GM10847 (cell line): ENCODE data around the gene RASAL1.

ENCODE experiments used
- POLR2A ChIP-seq: IDR thresholded peaks from 2 replicates; pipeline ENCODE4 v1.6.1; 2011; ENCODE audit not compliant: insufficient read length; ENCODE audit errors: extremely low read depth

Gene RASAL1

DNA sequence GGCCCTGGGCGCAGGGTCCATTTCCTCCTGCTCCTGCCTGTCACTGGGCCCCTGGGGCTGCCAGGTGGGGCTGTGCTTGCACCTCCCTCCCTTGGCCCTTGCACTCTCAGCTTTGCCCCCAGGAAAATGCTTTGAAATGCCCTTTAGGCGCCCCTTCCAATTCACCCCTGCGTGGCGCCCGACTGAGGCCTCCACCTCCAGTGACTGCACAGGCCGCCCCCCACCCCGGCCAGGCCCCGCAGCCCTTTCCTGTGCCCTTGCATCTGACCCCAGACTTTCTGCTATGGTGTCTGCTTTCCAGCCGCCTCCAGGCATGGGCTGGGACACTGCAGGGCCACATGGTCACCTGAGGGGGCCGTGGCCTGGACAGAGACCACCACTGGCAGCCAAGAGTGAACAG, 32.3 kb upstream of the RASAL1 start:
- TF ChIP-seq POLR2A, result no peak

DNA sequence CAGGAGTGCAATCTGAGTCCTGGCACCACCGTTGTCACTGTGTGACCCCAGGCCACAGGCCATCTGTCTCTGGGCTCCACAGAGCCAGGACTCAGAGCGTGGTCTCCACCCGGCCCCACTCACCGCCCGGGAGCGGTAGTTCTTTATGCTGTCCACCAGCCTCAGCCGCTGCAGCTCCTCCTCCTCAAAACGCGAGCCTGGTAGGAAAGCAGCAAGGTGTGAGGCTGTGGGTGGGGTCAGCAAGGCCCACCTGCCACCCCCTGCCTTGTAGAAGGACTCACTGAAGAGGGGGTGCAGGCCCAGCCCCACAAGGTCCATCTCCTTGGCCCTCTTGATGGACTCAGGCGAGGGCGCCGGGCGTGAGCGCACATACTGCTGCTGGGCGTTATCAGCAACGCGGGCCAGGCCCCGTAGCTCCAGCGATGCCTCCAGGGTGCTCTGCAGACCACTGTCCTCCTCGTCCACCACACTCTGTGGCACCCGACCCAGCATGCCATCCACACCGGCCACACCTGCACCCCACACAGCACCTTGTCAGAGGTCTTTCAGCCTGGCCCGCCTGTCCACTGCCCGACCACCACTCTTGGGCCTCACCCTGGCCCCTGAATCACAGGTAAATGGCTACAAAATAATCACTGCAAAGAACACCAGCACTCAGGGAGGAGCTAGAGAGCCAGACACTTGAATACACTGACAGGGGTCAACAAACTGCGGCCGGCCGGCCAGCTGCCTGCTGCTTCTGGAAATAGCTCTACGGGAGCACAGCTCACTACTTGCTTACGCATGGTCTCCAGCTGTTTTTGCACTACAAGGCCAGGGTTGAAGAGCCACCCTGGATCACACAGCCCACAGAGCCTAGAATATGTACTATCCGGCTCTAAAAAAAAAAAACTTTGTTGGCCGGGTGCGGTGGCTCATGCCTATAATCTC, 30.2 kb upstream of the RASAL1 start:
- TF ChIP-seq POLR2A, result no peak

DNA sequence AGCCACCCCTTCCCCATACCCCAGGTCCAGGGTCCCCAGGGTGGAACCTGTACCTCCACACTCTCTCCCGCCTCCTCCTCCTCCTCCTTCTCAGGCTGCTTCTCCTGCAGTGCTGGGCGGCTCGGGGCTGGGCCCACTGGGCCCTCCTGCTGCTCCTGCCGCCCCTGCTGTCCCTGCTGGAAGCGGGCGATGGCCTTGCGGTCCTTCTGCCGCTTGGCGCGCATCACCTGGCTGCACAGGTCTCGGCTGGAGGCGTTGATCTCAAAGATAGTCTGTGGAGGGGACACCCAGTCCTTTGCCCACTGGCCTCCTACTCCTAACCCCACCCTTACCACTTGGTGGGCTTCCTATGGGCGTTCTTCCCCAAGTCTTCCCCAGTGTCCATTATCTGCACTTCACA, 28.5 kb upstream of the RASAL1 start:
- TF ChIP-seq POLR2A, result no peak

DNA sequence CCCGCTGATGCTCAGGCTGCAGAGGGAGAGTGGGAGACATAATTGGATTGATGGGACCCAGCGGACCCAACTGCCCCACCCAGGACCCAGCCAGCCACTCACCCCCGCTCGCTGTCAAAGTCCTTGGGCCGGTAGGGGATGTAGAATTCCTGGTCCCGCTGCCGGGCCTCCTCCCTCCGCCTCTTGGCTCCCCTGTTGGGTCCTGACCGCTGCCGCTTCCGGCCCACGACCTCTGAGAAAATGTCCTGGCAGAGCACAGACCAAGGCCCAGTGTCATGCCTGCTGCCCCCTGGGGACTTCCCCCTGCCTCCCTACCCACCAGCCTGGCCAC, 27.4 kb upstream of the RASAL1 start:
- TF ChIP-seq POLR2A, result no peak

DNA sequence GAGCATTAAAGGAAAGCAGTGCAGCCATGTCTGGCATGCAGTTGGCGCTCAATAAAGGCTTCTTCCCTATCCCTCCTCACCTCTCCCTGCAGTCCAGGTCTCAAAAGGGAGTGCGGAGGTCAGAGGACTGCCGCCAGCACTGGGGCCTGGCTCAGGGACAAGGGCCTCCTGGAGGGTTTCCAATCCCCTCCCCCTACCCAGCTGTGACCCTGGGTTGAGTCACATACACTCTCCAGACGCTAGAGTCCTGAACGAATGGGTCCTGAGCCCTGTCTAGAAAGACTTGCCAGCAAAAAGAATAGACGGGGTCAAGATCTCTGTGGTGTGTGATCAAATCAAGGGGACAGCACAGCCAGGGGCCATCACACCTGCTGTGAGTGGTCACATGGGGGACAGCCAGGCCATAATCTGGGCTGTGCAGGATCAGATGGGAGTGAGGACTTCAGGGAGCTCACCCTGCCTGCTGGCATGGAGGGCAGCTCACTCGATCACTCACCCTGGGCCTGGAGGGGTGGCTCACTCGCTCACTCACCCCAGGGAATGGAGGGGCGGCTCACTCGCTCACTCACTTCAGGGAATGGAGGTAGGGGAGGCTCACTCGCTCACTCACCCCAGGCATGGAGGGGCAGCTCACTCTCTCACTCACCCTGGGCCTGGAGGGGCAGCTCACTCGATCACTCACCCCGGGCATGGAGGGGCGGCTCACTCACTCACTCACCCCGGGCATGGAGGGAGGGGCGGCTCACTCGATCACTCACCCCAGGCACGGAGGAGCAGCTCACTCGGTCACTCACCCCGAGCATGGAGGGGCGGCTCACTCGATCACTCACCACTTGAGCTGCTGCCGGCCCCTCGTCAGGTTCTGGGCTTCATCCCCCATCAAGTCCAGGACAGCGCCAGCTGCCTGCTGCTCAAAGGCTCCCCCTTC, 26.8 kb upstream of the RASAL1 start:
- TF ChIP-seq POLR2A, result no peak

DNA sequence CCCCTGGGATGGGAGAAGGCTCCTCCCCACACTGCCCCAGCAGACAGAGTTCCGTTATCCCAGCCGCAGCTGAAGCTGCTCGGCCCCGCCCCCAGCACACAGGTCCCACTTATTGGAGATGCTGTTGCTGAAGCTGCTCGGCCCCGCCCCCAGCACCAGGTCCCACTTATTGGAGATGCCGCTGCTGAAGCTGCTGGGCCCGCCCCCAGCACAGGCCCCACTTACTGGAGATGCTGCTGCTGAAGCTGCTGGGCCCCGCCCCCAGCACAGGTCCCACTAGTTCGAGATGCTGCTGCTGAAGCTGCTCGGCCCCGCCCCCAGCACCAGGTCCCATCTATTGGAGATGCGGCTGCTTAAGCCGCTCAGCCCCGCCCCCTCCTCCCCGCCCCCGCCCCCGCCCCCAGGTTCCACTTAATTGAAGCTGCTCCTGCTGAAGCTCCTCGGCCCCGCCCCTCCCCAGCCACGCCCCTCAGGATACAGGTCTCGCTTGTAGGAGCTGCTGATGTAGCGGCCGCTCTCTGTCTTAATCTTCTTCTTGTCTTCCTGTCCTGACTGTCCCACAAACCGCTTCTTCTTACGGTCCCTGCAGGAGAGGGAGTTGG, 26.0 kb upstream of the RASAL1 start:
- TF ChIP-seq POLR2A, result no peak

DNA sequence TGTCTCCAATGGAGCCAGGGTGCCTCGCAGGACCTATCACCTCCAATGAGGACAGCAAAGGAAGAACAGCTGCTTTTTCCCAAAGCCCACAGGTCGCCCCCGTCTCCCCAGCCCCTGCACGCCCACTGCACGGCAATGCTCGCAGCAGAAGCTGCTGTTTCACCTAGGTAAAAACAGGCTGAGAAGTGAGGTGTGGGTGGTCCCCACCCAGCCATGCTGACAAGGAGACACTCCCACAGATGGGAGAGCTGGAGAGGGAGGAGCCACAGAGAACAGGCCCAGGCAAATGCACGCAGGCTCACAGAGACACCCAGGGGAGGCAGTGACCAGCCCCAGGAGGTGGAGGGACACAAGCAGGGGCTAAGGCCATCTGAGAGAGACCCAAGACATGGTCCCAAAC, 24.4 kb upstream of the RASAL1 start:
- TF ChIP-seq POLR2A, result no peak

DNA sequence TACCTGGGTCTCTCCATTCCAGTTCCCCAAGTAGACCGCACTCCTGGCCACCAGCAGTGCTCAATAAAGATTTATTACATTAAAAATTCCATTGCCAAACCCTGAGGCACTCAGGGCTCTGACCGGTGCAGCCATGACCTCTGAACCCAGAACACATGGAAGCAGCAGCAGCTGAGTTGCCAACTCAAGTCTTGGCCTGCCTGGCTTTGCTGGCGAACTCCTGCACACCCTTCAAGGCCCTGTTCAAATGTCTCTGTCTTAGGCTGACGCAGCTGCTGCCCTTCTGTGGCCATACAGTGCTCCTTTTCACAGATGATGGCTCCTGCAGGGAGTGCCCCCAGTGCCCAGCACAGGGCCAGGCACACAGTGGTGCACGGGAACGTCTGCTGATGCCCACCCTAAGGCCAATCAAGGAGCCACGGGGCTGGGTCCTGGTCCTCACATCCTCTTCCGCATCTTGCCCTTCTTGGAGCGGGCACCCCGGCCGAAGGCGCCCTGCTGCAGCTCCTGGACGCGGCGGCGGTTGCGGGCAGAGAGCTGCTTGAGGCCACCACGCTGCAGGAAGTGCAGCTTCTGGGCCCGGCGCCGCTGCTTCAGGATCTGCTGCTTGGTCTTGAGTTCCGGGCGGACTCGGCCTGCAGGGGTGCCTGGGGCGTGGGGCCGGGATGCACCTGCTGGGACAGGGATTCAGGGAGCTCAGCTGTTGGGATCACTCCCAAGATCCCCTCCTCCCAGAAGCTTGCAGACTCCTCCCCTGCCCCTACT, 23.1 kb upstream of the RASAL1 start:
- no peak for TF ChIP-seq POLR2A

DNA sequence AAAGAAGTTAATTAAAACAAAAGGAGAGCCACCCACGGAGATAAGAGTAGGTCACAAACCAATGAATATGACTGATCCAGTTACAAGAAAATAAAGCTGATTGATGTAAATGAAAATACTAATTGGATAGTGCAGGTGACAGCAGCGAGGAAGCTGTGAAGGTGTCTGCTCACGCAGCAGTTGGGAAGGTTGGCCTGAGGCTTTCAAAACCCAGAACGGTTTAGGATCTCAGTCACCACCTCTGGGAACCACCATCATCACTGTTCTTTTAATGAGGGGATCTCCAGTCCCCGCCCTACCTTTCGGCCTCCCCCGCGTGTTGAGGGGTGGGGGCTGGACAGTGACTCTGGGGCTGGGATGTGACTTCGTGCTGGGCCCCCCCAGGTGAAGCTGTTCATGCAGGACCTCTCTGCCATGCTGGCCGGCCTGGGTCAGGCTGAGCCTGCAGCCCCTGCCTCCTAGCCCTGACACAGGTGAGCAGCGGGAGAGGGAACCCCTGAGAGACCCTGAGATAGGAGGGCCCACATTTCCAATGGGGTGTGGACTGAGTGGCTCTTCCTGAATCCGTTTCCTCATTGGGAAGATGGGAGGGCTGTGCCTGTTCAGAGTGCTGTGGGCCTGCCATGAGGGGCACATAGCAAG, 21.8 kb upstream of the RASAL1 start:
- no peak for TF ChIP-seq POLR2A

DNA sequence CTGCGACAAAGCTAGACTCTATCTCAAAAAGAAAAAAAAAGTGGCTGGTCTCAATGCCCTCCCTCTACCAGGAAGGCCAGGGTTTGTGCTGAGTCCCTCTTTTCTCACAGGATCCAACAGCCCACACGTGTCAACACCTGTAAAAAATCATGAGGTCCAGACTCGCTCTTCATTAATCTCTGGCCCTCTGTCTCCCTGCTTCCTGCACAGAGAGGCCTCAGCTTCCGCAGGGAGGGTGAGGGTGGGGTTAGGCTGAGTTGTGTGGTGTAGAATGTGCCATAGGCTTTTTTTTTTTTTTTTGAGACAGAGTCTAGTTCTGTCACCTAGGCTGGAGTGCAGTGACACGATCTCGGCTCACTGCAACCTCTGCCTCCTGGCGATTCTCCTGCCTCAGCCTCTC, 20.1 kb upstream of the RASAL1 start:
- TF ChIP-seq POLR2A, result no peak

DNA sequence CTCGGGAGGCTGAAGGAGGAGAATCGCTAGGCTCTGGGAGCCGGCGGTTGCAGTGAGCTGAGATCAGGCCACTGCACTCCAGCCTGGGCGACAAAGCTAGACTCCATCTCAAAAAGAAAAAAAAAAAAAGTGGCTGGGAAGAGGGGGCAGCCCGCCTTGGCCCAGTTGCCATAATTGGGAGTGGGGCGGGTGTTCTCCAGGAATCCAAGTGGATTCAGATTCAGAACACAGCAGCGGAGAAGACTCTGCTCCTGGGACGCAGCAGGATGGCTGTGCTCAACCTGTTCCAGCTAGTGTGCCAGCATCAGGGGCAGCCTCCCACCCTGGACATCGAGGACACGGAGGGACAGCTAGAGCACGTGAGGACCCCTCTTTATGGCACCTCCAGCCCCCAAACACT, 19.5 kb upstream of the RASAL1 start:
- TF ChIP-seq POLR2A, result no peak

DNA sequence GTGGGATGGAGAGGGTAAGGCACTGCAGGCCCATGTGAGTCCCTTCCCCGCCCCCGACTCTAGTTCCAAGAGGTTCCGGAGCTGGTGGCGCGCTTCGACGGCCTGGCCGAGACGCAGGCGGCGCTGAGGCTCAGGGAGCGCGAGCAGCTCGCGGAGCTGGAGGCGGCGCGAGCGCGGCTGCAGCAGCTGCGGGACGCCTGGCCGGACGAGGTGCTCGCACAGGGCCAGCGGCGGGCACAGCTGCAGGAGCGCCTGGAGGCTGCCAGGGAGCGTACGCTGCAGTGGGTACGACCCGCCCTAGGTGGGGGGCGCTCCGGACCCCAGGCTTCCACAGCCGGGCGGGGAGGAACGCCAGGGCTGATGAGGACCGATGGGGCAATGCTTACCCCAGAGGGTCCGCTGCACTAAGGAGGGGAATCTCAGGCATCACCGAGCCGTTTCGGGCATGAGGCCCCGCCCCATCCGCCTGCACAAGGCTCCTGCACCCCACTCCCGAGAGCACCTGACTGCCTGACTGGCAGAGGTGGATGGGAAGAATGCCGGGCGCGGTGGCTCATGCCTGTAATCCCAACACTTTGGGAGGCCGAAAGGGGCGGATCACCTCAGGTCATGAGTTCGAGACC, 18.9 kb upstream of the RASAL1 start:
- no peak for TF ChIP-seq POLR2A

DNA sequence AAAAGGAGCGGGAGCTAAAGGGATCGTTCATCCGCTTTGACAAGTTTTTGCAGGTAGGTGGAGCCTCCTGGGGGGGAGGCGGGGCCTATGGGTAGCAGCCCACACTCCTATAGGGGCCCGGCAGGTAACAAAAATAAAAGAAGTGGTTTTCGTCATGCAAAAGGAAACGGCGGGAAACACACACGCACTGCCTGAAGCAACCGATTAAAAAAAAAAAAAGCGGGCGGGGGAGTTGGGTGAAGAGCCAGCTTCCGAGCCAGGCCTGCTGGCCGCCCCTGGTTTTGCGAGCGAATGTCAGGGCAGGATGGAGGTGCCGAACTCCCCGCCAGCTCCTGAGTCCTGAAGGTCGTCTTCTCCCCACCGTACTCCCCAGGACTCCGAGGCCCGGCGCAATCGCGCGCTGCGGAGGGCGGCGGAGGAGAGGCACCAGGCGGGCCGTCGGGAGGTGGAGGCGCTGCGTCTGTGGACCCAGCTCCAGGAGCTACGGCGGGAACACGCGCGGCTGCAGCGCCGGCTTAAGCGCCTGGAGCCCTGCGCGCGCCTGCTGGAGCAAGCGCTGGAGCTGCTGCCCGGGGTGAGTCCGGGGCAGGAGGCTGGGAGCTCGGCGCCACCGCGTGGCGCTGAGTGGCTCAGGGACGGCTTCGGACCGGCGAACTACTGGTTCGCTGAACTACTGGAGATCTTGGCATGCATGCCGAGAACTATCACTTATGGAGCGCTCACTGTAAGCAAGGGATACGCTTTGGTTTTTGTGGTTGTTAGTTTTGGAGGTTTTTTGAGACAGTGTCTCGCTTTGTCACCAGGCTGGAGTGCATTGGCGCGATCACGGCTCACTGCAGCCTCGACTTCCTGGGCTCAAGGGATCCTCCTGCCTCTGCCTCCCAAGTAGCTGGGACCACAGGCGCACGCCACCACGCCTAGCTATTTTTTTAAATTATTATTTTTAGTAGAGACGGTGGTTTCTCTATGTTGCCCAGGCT, 17.6 kb upstream of the RASAL1 start:
- TF ChIP-seq POLR2A, result no peak

DNA sequence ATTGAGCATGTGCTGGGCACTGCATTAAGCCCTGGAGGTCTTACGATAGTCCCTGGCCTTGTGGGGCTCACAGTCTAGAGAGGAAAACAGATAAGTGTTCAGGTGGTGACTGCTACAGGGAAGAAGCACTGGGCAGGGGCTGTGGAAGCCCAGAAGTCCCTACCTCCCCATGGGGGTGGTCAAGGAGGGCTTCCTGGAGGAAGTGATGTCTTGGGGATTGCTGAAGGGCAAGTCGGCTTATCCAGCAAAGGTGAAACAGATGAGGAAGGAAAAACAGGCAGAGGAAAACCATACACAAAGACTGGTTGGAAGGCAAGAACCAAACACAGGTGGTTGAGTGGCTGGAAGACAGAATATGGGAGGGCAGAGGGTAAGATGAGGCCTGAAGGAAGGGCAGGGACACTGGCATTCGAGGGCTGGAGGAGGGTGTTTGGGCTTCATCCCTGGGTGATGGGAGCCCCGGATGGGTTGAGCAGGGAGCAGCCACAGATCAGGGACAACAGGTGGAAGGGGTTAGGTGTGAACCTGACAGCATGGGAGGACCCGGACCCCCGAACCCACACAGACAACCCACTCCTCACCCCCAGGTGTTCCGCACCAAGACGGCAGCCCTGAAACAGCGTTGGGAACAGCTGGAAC, 16.8 kb upstream of the RASAL1 start:
- no peak for TF ChIP-seq POLR2A
